Chondrocyte (in vitro differentiated cells): ENCODE measurements around the gene TAF1. TPM values are rescaled to one million over a fixed set of nuclear protein-coding genes. Genes with fewer than 3 reads are reported as not detected.

Experiments
- DNase-seq: peaks from one replicate; pipeline ENCODE4 v3.0.0; 2021; ENCODE audit warnings: mixed read lengths, low spot score
- H3K27ac Mint-ChIP-seq: one replicate; pipeline ENCODE4 v1.8.0; 2021; ENCODE audit warnings: mild to moderate bottlenecking, moderate library complexity, mixed read lengths; ENCODE audit not compliant: unreplicated experiment
- H3K27me3 Mint-ChIP-seq: 2 replicates; pipeline ENCODE4 v1.8.0; 2021; ENCODE audit warnings: low read depth, mixed read lengths
- H3K36me3 Mint-ChIP-seq: 2 replicates; pipeline ENCODE4 v1.8.0; 2021; ENCODE audit warnings: low read depth, mixed read lengths
- H3K4me1 Mint-ChIP-seq: 2 replicates; pipeline ENCODE4 v1.8.0; 2021; ENCODE audit warnings: low read depth, mild to moderate bottlenecking, mixed read lengths
- H3K4me3 Mint-ChIP-seq: one replicate; pipeline ENCODE4 v1.8.0; 2021; ENCODE audit warnings: mild to moderate bottlenecking, moderate library complexity, mixed read lengths; ENCODE audit not compliant: unreplicated experiment
- H3K9me3 Mint-ChIP-seq: 2 replicates; pipeline ENCODE4 v1.8.0; 2021; ENCODE audit warnings: low read depth, mixed read lengths
- total RNA-seq: library from RNA; stranded (reverse); gene quantifications from 3 replicates; pipeline ENCODE4 v1.2.1, GENCODE V29; 2021
- TF ChIP-seq, protein P1 (sequence below): fragments of 200-600 bp; sonication (generic); IDR thresholded peaks from 2 replicates; pipeline ENCODE4 v1.5.0; 2021; ENCODE audit warnings: antibody characterized with exemption, mild to moderate bottlenecking, moderate library complexity

Gene TAF1
- total RNA-seq, 1 donor from 2014 or later = 26.4 TPM

DNA sequence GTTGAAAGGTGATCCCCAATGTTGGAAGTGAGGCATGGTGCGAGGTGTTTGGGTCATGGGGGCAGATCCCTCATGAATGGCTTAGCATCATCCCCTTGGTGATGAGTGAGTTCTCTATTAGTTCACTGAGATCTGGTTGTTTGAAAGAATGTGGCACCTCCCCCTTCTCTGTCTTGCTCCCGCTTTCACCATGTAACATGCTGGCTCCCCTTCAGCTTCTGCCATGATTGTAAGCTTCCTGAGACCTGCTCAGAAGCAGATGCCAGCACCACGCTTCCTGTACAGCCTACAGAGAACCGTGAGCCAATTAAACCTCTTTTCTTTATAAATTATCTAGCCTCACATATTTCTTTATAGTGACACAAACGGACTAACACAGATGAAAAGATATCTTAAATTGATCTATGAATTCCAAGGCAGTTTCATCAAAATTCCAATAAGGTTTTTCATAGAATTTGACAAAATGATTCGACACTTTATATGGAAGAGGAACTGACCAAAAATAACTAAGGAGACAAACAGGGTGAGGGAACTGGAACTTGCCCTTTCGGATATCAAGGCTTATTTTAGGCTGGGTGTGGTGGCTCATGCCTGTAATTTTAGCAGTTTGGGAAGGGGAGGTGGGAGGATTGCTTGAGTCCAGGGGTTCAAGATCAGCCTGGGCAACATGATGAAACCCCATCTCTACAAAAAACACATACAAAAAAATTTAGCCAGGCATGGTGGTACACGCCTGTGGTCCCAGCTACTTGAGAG is 109.8 kb downstream of the TAF1 start:
- Mint-ChIP-seq H3K27me3 (no peaks in the 10 kb centered on the region), H3K4me3 (no peak overlapping the region), H3K36me3 (peaks cover 2% of the 10 kb centered on the region), H3K9me3 (peaks cover 28% of the 10 kb centered on the region), H3K27ac (no peak overlapping the region), H3K4me1 (no peaks in the 10 kb centered on the region)
- TF ChIP-seq, protein P1, sequence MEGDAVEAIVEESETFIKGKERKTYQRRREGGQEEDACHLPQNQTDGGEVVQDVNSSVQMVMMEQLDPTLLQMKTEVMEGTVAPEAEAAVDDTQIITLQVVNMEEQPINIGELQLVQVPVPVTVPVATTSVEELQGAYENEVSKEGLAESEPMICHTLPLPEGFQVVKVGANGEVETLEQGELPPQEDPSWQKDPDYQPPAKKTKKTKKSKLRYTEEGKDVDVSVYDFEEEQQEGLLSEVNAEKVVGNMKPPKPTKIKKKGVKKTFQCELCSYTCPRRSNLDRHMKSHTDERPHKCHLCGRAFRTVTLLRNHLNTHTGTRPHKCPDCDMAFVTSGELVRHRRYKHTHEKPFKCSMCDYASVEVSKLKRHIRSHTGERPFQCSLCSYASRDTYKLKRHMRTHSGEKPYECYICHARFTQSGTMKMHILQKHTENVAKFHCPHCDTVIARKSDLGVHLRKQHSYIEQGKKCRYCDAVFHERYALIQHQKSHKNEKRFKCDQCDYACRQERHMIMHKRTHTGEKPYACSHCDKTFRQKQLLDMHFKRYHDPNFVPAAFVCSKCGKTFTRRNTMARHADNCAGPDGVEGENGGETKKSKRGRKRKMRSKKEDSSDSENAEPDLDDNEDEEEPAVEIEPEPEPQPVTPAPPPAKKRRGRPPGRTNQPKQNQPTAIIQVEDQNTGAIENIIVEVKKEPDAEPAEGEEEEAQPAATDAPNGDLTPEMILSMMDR = no peak
- no peak for DNase-seq

DNA sequence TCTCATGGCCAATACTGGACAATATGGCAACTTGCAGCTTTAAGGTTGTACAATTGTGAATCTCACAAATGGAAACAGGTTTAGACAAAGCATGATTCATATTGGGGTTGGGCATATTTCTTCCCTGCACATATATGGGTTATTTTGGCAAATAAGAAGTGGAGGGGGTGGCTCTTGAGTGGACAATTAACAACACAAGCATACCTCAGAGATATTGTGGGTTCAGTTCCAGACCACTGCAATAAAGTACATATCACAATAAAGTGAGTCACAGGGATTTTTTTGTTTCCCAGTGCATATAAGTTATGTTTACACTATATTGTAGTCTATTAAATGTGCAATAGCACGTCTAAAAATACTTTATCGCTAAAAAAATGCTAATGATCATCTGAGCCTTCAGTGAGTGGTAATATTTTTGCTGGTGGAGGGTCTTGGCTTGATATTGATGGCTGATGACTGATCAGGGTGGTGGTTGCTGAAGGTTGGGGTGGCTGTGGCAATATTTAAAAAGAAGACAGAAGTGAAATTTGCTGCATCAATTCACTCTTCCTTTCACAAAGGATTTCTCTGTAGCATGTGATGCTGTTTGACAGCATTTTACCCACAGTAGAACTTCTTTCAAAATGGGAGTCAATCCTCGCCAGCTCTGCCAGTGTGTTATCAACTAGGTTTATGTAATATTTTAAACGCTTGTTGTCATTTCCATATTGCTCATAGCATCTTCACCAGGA is 116.2 kb downstream of the TAF1 start:
- no peaks in the 10 kb centered on the region for H3K36me3 Mint-ChIP-seq
- no peak overlapping the region for H3K4me3 Mint-ChIP-seq
- H3K27me3 Mint-ChIP-seq = no peaks in the 10 kb centered on the region
- DNase-seq = no peak
- TF ChIP-seq, protein P1 = no peak
- H3K27ac Mint-ChIP-seq = no peak overlapping the region
- peaks cover 12% of the 10 kb centered on the region for H3K9me3 Mint-ChIP-seq
- no peaks in the 10 kb centered on the region for H3K4me1 Mint-ChIP-seq

DNA sequence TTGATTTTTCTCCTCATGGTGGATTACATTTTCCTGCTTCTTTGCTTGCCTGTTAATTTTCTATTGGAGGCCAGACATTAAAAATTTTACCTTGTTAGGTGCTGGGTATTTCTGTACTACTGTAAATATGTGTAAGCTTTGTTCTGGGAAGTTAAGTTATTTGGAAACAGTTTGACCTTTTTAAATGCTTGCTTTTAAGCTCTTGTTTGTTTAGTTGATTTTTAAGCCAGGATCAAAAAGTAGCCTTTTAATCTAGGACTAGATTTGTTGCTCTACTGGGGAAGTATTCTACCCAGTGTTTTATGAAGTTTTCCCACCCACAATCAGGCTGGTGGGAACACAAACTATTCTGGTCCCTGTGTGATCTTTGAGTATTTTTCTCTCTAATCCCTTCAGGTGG is 121.7 kb downstream of the TAF1 start:
- no peak for DNase-seq
- no peak overlapping the region for H3K4me3 Mint-ChIP-seq
- peaks cover 2% of the 10 kb centered on the region for H3K36me3 Mint-ChIP-seq
- H3K27me3 Mint-ChIP-seq = no peaks in the 10 kb centered on the region
- H3K9me3 Mint-ChIP-seq = peaks cover 6% of the 10 kb centered on the region
- H3K4me1 Mint-ChIP-seq = no peaks in the 10 kb centered on the region
- no peak overlapping the region for H3K27ac Mint-ChIP-seq
- TF ChIP-seq, protein P1 = no peak

DNA sequence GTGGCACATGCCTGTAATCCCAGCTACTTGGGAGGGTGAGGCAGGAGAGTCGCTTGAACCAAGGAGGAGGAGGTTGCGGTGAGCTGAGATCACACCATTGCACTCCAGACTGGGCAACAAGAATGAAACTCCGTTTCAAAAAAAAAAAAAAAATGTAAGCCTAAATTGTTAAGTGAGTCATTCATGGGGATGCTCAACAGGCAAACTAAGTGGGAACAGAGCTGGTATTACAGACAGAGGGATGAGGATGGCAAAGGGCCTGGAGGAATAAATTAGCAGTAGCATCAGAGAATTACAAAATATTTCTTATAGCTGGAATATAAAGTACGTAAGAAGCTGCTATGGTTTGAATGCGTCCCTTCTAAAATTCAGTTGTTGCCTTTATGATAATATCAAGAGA is 123.4 kb downstream of the TAF1 start:
- TF ChIP-seq, protein P1 = no peak
- H3K4me3 Mint-ChIP-seq = no peak overlapping the region
- H3K36me3 Mint-ChIP-seq = peaks cover 2% of the 10 kb centered on the region
- H3K4me1 Mint-ChIP-seq = no peaks in the 10 kb centered on the region
- H3K27ac Mint-ChIP-seq = no peak overlapping the region
- peaks cover 10% of the 10 kb centered on the region for H3K9me3 Mint-ChIP-seq
- H3K27me3 Mint-ChIP-seq = no peaks in the 10 kb centered on the region
- DNase-seq = no peak

DNA sequence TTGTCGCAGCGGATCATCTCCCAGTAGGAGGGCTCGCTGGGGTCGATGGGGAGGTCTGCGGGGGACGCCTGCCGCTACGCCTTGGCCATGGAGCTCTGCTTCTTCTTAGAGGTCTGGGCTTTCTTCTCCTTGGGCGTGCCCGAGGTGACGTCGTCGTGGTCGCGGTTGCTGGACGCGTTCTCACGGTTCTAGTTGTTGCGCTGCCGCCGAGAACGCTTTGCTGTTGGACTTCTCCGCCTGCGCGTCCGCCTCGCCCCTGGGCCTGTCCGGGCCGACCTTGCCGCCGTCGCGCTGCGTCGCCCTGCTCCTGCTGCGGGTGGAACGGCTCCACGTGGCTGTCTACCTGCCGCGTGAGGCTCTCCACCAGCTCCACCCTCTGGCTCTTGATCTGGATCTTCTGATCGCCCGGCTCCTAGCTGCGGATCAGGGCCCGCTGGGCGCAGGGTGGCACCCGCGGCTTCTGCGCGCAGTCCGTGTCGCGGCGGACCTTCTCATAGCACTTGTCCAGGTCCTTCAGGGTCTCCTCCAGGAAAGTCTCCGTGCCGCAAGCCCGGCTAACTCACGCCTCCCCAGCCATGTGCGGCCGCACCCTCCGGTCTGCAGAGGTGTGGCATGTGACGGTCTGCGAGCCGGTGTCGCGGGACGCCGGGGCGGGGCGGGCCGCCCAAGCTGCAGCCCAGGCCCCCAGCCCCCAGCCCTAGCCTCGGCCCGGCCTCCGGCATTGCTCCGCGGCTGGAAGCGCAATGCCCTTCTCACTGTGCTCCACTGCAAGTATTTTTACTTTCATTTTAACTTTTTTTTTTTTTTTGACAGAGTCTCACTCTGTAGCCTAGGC is 126.3 kb downstream of the TAF1 start:
- Mint-ChIP-seq H3K27me3 (no peaks in the 10 kb centered on the region), H3K36me3 (peaks cover 2% of the 10 kb centered on the region), H3K4me3 (no peak overlapping the region), H3K27ac (no peak overlapping the region), H3K4me1 (no peaks in the 10 kb centered on the region), H3K9me3 (peaks cover 11% of the 10 kb centered on the region)
- DNase-seq = peak; percentile 90
- TF ChIP-seq, protein P1 = no peak
